Left ventricle myocardium superior (tissue), 1 donor: ENCODE results near the gene C10orf90. TPM values are rescaled to one million over a fixed set of nuclear protein-coding genes. Genes with fewer than 3 reads are reported as not detected.

ENCODE experiments used
- ATAC-seq: fragments of 200-7000 bp; cut with Tn5 transposase; one replicate; pipeline ENCODE4 v1.9.1; 2020; ENCODE audit warnings: mild to moderate bottlenecking, moderate library complexity
- DNase-seq: peaks from one replicate; pipeline ENCODE4 v3.0.0-alpha.2; 2020
- intact Hi-C: fragments of 100-400 bp; cut with micrococcal nuclease; formaldehyde crosslinking; loops from one replicate; pipeline ENCODE4 v1.11.0; 2022
- total RNA-seq: library from RNA; stranded (reverse); fragmentation: NEBNext Ultra II Directional; extraction: Animal tissue kit (Norgen Biotek cat#: 25700); gene quantifications from one replicate; pipeline ENCODE4 v1.2.1, GENCODE V29; 2021
- donor health status: DM: no; HTN: yes; CAD: no; lungs with severe emphysema.

The C10orf90 gene
- total RNA-seq, 1 donor from 2014 or later: not detected

DNA sequence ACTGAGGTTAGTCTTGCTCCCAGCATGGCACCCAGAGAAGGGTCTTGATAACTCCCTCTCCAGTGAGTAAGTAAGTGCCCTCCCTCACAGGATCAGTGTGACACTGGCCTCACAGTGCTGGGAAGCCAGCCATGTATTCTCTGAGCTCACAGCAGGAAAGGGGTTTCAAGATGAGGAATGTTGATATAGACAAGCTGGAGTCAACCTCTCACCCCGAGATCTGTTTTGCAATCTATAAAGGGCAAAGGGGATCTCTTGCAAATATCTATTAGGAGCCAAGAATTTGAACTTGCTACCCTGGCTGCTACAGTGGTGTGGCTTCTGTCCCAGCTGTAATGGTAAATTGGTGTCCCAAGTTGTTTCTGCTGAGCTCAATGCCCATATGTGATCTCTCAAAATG, 212.0 kb downstream of the C10orf90 start:
- no peak for DNase-seq
- intact Hi-C loops: no loop called here
- no peak for ATAC-seq

DNA sequence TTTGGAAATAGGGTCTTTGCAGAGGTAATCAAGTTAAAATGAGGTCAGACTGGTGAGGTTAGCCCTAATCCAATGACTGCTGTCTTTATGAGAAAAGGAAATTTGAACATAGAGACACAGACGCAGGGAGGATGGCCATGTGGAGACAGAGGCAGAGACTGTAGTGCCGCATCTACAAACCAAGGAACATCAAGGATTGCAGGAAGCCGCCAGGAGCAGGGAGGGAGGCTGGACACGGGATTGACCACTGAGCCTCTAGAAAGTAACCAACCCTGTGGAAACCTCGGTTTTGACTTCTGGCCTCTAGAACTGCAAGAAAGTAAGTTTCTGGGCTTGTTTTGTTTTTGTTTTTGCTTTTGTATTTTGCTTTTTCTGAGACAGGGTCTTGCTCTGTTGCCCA, 213.9 kb downstream of the C10orf90 start:
- intact Hi-C loops: no loop called here
- DNase-seq: no peak
- ATAC-seq: no peak

DNA sequence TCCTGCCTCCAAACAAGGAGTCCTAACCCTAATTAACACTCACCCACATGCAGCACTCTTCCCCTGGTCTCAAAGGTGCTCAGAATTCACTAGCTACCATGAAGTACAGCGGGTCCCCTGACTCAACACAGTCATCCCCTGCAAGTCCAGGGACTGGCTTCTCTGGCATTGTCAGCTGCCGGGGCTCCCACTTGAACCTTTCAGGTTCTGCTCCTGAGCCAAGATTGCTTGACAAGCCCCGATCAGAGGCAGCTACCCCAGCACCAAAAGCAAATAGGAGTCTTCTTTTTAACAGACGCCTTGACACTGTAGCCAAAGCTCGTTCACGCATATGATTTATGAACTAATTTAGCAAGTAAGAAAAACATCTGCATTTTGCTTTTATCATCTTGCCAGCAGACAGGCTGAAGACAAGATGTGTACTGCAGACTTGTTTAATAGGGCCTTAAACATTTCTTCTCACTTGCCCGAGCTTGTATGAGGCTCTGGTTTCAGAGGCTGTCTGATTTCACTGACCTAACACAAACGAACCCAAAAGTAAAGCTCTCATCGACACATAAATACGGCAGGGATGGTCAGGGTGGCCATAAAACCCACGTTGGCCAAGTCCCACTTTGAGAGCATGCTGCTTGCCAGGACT, 214.6 kb downstream of the C10orf90 start:
- no peak for ATAC-seq
- intact Hi-C loops: no loop called here
- DNase-seq: no peak

DNA sequence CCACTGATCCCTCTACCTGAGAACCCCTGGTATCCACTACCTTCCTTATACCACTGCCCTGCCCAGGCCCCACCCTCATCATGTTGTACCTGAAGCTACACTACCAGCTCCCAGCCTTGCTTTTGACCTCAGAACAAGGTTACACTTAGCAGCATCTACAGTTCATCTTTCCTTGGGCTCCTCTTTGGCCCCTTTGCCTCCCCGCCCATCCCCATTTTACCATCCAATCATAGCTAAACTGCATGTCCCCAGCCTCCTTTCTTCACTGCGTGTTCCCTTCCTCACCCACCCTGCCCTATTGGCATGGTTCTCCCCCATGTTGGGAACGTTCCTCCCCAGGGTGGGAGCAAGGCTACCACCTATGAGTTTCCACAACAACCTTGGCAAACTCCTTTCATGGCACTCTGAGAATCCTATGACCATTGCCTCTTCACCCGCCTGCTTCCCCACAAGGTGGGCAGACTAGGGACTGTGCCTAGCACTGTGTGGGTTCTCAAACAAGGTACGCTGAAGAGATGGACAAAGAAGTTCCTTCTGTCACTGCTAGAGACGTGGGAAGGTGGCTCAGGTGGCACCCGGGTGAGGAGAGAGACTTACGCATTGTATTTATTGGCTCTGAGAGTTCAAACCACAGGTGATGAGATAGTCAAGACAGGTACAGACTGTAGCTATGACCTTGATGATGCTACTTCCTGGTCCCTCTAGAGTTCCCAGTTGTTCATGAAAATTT, 215.3 kb downstream of the C10orf90 start:
- ATAC-seq (no peak), DNase-seq (no peak)
- intact Hi-C loops: no loop called here

DNA sequence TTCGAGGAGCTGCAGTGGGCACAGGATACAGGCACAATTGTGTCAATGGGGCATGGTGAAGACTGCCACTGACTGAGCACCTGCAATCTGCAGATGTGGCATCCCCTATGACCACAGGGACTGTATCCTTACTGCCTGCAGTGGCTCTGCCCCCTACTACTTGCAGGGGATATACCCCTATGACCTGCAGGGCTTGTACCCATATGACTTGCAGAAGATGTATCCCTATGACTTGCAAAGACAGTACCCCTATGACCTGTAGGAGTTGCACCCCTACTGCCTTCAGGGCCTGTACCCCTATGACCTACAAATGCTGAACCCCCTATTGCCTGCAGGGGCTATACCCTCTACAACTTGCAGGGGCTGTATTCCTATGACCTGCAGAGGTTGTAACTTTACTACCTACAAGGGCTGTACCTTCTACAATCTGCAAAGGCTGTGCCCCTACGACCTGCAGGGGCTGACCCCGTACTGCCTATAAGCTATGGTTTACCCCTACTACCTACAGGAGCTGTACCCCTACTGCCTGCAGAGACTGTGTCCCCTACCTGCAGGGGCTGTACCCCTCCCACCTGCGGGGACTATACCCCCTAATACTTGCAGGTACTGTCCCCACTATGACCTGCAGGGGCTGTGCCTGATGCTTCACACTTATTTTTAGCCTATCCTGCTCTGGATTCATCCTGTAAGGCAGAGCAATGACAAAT, 216.3 kb downstream of the C10orf90 start:
- intact Hi-C loops: no loop called here
- DNase-seq (no peak), ATAC-seq (no peak)

DNA sequence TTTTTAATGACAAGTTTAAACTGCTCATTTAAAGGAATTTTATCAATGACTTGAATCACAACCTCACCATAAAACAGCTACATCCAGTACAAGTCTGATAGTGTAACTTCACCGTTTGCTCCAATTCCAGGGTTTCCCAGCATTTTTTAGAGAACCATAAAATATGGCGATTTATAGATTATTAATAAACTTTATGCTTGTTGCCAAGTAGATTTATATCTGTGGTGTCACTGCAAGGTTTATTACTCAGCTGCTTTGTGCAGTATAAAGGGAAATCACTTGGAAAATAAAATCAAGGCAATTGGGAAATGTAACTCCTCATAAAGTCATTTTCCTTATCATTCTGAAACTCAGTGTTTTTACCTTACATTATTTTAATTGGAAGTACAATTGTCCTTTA, 218.2 kb downstream of the C10orf90 start:
- ATAC-seq (no peak), DNase-seq (no peak)
- intact Hi-C loops: no loop called here

DNA sequence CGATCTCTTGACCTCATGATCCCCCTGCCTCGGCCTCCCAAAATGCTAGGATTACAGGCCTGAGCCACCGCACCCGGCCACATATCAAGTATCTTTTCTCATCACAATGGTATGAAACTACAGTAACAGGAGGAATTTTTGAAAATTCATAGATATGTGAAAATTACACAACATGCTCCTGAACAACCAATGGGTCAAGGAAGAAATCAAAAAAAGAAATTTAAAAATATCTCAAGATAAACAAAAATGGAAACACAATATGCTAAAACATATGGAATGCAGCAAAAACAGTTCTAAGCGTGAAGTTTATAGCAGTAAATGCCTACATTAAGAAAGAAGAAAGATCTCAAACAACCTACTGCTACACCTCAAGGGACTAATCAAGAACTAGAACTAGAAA, 222.4 kb downstream of the C10orf90 start:
- intact Hi-C loops: no loop called here
- ATAC-seq: no peak
- no peak for DNase-seq

DNA sequence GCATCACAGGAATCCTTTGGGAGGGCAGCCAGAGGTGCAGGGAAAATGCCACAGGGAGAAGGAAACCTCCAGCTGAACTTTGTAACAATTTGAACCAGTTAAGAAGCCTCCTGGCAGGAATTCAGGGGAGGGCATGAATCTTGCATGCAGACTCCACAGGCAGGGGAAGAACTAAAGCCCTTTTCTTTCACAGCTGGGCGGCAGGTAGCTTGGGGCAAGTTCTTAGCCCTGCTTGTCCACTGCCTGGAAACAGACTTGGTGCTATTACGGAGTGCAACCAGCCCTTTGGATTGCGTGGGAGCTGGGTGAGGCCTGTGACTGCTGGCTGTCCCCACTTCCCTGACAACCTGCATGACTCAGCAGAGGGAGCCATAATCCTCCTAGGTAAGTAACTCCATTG, 230.6 kb downstream of the C10orf90 start:
- ATAC-seq (no peak), DNase-seq (no peak)
- intact Hi-C loops: no loop called here

DNA sequence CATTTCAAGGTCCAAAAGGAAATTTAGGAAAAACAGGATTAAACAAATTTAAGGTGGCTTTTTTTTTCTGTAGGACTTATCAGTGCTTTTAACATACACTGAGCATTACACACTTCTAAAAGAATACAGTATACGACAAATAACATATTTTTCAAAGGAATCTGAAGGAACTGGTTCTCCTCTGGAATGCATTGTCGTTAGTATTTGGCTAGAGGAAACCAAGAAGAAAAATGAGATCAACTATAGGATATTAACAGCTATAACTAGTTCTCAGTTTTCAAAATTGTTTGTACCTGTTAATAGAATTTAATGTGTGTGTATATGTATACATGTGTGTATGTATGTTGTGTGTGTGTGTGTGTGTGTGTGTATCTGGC, 232.1 kb downstream of the C10orf90 start:
- intact Hi-C loops: no loop called here
- DNase-seq: no peak
- ATAC-seq: no peak

DNA sequence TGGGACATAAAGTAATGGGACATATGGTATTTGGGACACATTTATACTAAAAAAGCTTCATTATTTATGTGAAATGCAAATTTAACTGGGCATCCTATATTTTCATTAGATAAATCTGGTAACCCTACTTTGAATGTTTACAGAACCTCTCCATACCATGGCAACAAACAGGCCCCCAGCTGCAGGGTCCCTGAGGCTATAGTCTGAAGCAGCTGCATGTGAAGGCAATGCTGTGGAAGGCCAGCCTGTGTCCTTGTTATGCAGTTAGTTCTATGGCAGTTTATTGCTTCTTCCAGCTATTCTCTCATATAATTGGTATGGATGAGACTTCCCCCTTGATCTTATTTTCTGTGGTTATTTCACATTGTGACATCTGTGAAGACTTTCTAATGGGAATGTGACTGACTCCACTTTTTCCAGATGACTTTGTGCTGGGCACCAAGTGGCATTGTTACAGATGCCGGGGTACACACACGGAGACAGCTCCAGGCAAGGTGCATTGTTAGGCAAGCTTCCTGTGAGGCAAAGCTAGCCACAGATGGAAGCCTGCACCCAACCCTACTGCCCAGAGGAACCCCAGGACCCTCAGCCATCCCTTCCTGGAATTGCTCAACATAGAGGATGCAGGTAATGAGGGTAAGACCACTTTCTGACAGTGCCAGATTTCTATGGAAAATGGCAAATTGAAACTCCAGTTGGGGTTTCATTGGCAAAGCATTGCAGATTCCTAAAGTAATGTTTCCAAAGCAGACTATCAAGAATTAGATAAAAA, 232.7 kb downstream of the C10orf90 start:
- intact Hi-C loops: no loop called here
- ATAC-seq: no peak
- DNase-seq: no peak

DNA sequence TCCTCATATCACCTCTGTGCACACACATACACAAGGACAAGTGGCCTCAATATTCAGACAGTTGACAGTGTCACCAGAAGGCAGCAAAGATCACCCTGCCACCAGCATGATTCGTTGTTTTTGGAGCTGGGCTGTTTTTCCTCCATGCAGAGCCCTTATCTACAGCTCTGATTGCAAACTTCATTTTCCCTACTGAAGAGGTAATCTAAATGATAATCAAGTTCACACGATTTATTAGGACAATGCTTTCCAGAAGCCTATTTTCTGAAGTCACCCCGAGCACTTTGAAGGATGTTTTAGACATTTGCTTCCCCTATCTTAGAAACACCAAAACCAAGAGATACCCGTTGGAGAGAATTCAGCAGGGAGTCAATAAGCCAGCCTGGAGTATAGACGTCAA, 236.3 kb downstream of the C10orf90 start:
- intact Hi-C loops: no loop called here
- ATAC-seq: no peak
- no peak for DNase-seq

DNA sequence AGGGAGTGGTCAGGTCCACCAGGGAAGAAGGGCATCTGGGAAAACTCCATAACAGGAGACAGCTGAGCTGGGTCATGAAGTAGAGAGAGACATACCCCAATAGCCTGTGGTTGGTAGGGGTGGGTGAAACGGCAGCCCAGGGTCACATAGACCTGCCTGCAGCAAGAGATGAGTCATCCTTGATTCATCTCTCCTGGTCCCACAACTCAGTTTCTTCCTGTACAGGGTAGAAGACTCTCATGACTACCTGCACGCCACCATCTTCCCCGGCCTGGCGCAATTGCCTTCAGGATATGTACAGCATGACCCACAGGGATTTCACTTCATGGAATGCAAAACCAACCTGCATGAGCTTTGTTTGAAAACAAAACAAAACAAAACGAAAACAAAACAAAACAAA, 237.1 kb downstream of the C10orf90 start:
- DNase-seq: no peak
- no peak for ATAC-seq
- intact Hi-C loops: no loop called here

DNA sequence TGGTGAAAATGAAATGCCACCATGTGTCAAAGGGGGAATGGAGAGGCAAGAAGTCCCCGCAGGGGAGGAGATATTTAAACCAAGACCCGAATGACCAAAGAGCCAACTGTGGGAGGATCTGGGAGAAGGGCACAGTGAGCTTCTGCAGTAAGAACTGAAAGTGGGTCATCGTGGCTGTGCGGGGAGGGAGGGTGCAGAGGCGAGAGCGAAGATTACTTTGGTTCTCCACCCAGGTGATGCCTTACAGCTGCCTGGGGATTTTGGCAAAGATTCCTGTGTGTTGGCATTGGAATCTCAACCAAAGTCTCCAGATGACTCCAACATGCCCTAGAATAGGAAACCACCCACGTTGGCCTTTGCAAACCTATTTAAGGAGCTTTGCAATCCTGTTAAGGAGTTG, 238.0 kb downstream of the C10orf90 start:
- intact Hi-C loops: no loop called here
- no peak for DNase-seq
- no peak for ATAC-seq

DNA sequence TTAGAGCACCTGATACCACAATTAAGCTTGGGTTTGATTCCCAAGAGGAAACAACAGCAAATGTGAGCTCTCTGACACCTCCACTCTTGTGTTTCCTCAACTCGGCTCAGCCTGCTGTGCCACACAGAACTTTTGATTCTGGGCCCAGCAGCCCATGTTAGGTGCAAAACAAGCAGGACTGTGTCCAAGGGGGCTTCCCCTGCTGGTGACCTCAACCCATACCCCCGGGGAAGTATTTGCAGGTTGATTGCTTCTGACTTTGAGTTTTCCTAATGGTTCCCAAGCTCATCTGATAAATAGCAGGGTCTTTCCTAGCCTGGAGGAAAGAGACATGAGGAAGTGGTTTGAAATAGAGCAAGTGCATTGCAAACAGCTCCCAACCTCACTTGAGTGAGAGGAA, 238.7 kb downstream of the C10orf90 start:
- no peak for ATAC-seq
- no peak for DNase-seq
- intact Hi-C loops: no loop called here

DNA sequence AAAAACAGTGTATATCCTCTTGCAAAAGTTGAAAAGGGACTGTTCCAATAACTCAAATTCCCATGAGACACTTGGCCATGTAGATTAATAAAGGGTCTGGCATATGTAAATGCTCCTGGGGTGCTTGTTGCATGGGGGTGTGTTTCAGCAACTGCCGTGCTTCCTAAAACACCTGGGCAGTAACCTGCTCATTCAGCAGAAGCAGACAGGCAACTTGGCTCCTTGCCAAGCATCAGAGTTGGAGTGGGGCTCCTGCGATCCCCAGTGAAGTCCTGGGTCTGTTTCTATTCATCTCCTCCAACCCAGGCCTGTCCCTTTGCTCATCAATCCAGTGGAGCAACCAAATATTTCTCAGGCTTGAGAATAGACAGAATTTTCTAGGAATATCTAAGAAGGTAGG, 240.0 kb downstream of the C10orf90 start:
- intact Hi-C loops: no loop called here
- ATAC-seq (no peak), DNase-seq (no peak)

DNA sequence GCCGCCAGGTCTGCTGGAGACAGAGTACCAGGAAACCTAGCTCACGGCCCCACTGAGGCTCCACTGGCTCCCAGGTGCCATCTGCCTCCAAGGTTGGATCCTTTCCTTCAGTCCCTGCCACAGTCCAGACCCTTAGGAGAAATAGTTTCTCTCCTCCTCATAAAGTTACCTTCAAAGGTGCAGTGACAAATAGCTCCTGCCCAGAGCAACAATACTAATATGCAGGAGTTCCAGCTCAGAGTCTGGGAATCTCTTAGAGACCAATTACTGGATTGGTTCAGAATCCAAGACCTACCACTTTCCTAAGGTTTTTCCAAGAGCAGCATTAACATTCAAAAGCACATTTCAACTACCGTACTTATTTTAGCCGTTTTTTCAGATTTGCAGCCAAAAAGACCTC, 241.2 kb downstream of the C10orf90 start:
- intact Hi-C loops: no loop called here
- ATAC-seq: no peak

DNA sequence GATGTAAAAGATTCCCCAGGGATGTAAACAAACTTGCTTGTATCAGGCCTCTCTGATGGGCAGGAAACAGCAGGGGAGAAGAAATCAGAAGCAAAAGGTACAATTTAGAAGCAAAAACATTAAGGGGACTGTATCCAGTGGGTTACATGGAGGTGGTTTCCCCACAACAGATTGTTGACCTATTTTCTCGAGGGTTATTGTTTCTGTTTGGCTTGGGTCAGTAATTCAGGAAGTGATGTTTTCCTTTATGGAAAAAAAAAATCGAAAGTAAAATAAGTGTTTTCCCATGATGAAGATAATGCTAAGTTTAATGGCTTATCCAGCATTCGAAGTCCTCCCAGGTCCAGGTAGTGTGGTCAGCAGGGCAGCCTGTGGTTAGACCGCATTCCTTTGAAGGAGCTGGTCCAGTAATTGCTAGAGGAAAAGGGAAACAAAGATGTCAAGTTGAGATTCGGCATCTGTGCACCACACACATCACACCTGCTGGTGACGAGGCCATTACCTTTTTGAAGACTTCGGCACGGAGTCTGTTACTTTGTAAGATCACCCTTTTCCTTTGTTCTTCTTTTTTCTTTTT, 244.9 kb downstream of the C10orf90 start:
- intact Hi-C loops: no loop called here
- DNase-seq (no peak), ATAC-seq (no peak)

More for the DNA sequence above, 241.2 kb downstream of the C10orf90 start:
- DNase-seq: no peak

DNA sequence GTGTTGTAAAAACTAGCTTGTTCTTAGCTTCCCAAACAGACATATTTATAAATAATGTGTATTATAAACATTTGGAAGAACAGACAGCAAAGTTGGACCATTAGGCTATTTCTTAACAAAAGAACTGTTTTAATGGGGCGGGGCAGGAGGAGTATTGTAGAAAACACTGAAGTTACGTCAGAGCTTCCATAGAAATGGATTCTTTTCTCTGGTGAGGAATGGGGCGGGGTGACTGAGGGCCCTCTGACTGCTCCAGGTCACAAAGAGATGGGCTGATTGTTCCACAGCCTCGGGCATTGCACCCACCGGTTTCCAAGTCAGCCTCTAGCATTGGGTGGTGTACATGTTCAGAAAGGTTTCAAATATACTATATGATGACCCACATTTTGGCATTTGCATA, 245.5 kb downstream of the C10orf90 start:
- ATAC-seq (no peak), DNase-seq (no peak)
- intact Hi-C loops: no loop called here

DNA sequence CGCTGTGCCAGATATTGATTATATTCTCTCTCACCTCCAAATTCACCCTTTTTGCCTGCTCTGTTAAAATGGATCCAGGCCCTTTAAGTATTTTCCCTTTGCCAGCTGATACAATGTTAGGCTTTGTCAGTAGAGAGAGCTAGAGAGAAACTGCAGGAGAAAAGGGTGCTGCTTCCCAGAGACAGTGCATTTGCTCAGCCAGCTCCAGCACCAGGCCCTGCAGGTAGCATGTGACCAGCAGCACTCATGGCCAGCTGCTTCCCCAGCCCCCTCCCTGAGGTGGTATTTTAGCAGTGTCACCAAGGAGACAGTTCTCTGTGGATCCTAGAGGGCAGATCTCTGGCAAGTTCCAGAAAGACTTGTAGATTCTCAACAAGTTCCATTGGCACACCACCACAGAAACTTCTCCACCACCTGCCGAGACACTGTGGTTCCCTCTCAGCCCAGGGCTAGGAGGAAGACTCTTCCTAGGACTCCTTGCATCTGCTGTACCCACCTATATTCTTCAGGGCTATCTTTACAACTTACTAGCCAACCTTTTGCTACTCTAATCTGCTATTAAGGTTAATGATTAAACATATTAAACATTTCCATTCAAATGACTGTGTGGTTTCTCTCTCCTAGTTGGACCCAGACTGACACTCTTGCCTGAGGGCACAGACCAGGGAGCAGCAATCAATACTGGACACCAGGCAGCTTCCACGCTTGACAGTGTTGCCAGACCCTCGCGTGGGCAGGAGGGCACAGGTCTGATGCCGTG, 246.6 kb downstream of the C10orf90 start:
- ATAC-seq (no peak), DNase-seq (no peak)

More for the DNA sequence above, 246.6 kb downstream of the C10orf90 start:
- intact Hi-C loops: no loop called here
